Endothelial cell (in vitro differentiated cells): ENCODE measurements around the gene CENPO. TPM values are rescaled to one million over a fixed set of nuclear protein-coding genes. Genes with fewer than 3 reads are reported as not detected.

Experiments
- DNase-seq: peaks from one replicate; pipeline ENCODE4 v3.0.0; 2021; ENCODE audit warnings: low spot score
- H3K27ac Mint-ChIP-seq: one replicate; pipeline ENCODE4 v1.8.0; 2021; ENCODE audit warnings: mixed read lengths, inconsistent platforms; ENCODE audit not compliant: unreplicated experiment
- H3K27me3 Mint-ChIP-seq: one replicate; pipeline ENCODE4 v1.8.0; 2021; ENCODE audit warnings: mild to moderate bottlenecking, moderate library complexity, mixed read lengths, inconsistent platforms; ENCODE audit not compliant: unreplicated experiment
- H3K36me3 Mint-ChIP-seq: one replicate; pipeline ENCODE4 v1.8.0; 2021; ENCODE audit warnings: mild to moderate bottlenecking, low read depth, mixed read lengths, inconsistent platforms; ENCODE audit not compliant: unreplicated experiment
- H3K4me1 Mint-ChIP-seq: one replicate; pipeline ENCODE4 v1.8.0; 2021; ENCODE audit warnings: mild to moderate bottlenecking, mixed read lengths, inconsistent platforms; ENCODE audit not compliant: unreplicated experiment
- H3K4me3 Mint-ChIP-seq: one replicate; pipeline ENCODE4 v1.8.0; 2021; ENCODE audit warnings: mild to moderate bottlenecking, mixed read lengths, inconsistent platforms; ENCODE audit not compliant: unreplicated experiment
- H3K9me3 Mint-ChIP-seq: one replicate; pipeline ENCODE4 v1.8.0; 2021; ENCODE audit warnings: mixed read lengths, inconsistent platforms; ENCODE audit not compliant: unreplicated experiment
- CTCF ChIP-seq: fragments of 200-600 bp; sonication (generic); IDR thresholded peaks from one replicate; pipeline ENCODE4 v1.5.0; 2021; ENCODE audit warnings: antibody characterized with exemption; ENCODE audit not compliant: unreplicated experiment
- total RNA-seq: library from RNA; stranded (reverse); fragmentation: NEBNext Ultra II Directional; extraction: Animal tissue kit (Norgen Biotek cat#: 25700); gene quantifications from one replicate; pipeline ENCODE4 v1.2.1, GENCODE V29; 2021; ENCODE audit not compliant: unreplicated experiment

CENPO gene
- total RNA-seq, 1 donor from 2014 or later, result 18.7 TPM

GRCh38 chr2:24821433-24821891 is 28.2 kb downstream of the CENPO start:
- peaks cover 46% of the 10 kb centered on the region for H3K36me3 Mint-ChIP-seq
- TF ChIP-seq CTCF, result no peak
- DNase-seq, result no peak
- H3K4me3 Mint-ChIP-seq, result peak overlapping the region; percentile 42
- peaks cover 6% of the 10 kb centered on the region for H3K27me3 Mint-ChIP-seq
- no peaks in the 10 kb centered on the region for H3K9me3 Mint-ChIP-seq
- H3K4me1 Mint-ChIP-seq, result peaks cover 16% of the 10 kb centered on the region
- H3K27ac Mint-ChIP-seq, result no peak overlapping the region

- no peak for DNase-seq
- Mint-ChIP-seq H3K4me3 (peak overlapping the region; percentile 47), H3K27ac (no peak overlapping the region), H3K27me3 (peaks cover 6% of the 10 kb centered on the region), H3K9me3 (no peaks in the 10 kb centered on the region), H3K36me3 (peaks cover 39% of the 10 kb centered on the region), H3K4me1 (peaks cover 18% of the 10 kb centered on the region)
- TF ChIP-seq CTCF, result no peak
These were observed 29.0 kb downstream of the CENPO start for GRCh38 chr2:24822049-24822706.

GRCh38 chr2:24824071-24824588 is 30.9 kb downstream of the CENPO start:
- Mint-ChIP-seq H3K36me3 (peaks cover 39% of the 10 kb centered on the region), H3K4me3 (no peak overlapping the region), H3K4me1 (peaks cover 24% of the 10 kb centered on the region), H3K27me3 (peaks cover 7% of the 10 kb centered on the region), H3K9me3 (no peaks in the 10 kb centered on the region), H3K27ac (no peak overlapping the region)
- TF ChIP-seq CTCF, result no peak
- no peak for DNase-seq

GRCh38 chr2:24824966-24825882 is 32.0 kb downstream of the CENPO start:
- H3K4me1 Mint-ChIP-seq, result peaks cover 24% of the 10 kb centered on the region
- no peak for DNase-seq

More at GRCh38 chr2:24824966-24825882, 32.0 kb downstream of the CENPO start:
- H3K36me3 Mint-ChIP-seq, result peaks cover 36% of the 10 kb centered on the region
- no peaks in the 10 kb centered on the region for H3K9me3 Mint-ChIP-seq
- H3K4me3 Mint-ChIP-seq, result no peak overlapping the region
- H3K27me3 Mint-ChIP-seq, result peaks cover 7% of the 10 kb centered on the region
- peak; percentile 55 for TF ChIP-seq CTCF
- peak overlapping the region; percentile 77 for H3K27ac Mint-ChIP-seq
